ENCODE results near the gene ZNF84.

GRCh38 chr12:133080026-133080367 lies 42.7 kb downstream of the ZNF84 start:
- TF ChIP-seq POLR2A (IDR thresholded peaks at IDR 0.05), result no peak
- peak in 1 of 6 experiments; percentile 7 for TF ChIP-seq CTCF (IDR thresholded peaks at IDR 0.05)
